CD4-positive, alpha-beta T cell treated with Interferon gamma for 1 hour (primary cell): ENCODE results near the gene FUT7.

ENCODE experiments used
- DNase-seq: peaks from one replicate; pipeline ENCODE4 v3.0.0-alpha.2; 2020

The FUT7 gene, protein sequence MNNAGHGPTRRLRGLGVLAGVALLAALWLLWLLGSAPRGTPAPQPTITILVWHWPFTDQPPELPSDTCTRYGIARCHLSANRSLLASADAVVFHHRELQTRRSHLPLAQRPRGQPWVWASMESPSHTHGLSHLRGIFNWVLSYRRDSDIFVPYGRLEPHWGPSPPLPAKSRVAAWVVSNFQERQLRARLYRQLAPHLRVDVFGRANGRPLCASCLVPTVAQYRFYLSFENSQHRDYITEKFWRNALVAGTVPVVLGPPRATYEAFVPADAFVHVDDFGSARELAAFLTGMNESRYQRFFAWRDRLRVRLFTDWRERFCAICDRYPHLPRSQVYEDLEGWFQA

DNA sequence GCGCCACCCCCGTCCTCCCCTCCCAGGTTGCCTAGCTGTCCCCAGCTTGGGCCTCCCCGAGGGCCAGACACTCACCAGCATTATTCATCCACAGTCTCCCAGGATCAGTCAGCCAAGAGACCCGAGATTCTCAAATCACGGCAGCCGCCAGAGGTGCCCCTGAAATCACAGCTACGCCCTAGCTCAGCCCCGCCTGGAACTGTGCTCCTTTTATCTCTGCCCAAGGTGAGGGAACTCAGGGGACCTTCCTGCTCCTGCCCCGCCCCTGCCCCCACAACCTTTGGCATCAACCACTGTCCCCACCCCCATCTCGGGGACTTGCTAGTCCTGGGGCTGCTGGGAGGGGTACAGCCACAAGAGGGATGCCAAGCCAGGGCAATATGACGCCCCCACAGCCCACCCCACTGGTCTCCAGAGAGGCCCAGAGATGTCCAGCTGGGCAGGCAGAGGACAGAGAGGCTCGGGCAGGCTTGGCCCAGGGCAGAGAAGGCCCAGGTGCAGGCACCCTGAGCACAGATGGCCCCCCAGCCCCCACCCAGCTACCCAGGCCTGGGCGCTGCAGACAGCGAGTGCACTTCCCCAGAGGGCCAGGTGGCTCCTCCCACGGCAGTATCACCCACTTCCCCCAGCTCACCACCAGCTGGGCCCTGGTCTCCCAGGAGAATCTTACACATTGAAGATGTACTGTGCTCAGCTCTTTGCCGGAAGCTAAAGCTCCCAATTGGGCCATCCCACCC is at the start of gene FUT7:
TSS of gene FUT7 (minus strand) at position 185 of the 737 bp plus-strand sequence. CDS start at position 88, 97 bp downstream.
- DNase-seq: peak; percentile 62

DNA sequence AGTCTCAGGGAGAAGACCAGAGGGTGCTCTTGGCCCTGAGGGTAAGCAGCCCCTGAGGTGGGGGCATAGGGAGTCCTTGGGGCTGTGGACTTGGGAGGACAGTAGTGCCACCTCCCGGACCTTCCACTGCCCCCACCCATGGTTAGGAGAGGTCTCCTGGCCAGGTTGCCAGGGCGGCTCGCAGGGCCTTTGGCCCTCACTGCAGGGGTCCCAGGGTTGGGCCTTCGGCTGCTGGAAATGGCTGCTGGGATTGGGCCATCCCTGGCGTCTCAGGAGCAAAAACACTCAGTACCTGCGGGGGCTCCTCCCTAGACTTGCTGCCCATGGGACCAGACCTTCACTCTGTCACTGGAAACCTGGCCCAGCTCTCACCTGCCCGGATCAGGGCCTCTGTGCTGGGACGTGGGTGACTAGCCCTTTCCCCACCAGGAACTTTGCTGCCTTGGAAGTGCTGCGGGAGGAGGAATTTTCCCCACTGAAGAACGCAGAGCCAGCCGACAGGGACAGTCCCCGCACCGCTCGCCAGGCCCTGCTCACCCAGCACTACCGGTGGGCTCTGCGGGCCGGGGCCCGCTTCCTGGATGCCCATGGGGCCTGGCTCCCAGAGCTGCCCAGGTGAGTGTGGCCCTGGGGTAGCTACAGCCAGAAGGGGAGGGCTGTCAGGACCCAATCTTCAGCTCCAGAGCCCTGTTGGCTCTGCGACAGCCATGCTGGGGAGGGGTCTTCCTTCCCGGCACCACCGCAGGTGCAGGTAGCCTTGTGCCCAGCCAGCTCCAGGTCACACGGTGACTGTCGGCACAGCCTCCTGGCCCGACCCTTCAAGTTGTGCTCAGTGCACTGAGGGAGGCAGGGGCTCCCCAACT is 48.6 kb upstream of the FUT7 start:
- DNase-seq: no peak

DNA sequence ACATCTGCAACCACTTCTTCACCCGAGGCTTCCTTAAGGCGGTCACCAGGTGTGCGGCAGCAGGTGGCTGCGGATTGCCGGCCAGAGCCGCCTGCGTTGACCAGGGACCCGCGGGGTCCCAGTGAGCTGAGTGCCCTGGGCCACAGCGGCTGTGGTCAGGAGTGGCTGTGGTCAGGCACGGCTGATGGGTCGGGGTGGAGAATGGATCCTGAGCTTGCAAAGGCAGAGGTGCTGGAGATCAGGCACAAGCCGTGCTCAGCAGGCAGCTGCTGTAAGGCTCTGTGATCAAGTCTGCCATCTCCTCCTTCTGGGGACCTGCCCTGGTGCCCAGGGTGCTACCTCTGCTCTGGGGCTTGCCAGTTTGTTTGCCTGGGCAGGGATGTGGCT is 47.5 kb upstream of the FUT7 start:
- no peak for DNase-seq

DNA sequence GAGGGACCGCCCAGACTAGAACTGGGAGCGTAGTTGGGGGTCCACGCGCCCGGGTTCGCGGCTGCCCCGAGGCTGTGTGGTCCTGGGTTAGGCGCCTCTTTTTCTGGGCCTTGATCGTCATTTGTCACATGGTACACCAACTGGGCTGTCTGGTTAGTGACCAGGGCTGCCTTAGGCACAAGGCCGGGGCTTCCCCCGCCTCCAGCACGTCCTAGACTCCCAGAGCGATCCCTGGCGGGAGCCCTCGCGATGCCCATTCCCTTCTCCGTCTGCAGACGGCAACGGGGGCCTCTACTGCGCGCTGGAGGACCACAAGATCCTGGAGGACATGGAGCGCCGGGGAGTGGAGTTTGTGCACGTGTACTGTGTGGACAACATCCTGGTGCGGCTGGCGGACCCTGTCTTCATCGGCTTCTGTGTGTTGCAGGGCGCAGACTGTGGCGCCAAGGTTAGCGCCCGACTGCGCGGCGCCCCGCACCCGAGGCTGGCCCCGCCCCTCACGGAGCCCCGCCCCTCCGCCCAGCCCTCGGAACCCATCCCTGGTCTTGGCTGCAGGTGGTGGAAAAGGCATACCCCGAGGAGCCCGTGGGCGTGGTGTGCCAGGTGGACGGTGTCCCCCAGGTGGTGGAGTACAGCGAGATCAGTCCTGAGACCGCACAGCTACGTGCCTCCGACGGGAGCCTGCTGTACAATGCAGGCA is 47.0 kb upstream of the FUT7 start:
- DNase-seq: no peak

DNA sequence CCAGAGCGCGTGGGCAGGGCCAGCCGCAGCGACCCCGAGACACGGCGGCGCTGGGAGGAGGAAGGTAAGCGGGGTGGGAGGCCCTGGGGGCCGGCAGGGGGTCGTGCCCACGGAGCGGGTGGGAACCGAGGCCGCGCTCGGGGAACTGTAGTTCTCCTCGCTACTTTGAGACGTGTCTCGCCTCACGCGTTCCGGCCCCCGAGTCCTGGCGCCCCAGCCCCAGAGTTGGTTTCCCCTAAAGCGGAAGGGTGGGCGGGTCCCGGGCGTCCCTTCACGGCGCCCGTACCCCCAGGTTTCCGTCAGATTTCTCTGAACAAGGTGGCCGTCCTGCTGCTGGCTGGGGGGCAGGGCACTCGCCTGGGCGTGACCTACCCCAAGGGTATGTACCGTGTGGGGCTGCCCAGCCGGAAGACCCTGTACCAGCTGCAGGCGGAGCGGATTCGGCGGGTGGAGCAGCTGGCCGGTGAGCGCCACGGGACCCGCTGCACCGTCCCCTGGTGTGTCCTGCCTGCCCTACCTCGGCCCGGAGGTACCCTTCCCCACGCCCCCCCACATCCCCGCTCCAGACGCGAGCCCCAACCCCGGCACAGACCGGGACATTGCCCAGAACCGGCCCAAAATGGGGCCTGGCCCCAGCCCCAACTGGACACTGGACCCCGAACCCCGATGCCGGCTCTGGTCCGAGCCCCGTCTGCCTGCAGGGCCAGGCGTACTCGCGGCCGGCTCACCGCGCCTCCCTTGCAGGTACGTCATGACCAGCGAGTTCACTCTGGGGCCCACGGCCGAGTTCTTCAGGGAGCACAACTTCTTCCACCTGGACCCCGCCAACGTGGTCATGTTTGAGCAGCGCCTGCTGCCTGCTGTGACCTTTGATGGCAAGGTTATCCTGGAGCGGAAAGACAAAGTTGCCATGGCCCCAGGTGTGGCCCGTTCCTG is 46.1 kb upstream of the FUT7 start:
- peak; percentile 47 for DNase-seq

DNA sequence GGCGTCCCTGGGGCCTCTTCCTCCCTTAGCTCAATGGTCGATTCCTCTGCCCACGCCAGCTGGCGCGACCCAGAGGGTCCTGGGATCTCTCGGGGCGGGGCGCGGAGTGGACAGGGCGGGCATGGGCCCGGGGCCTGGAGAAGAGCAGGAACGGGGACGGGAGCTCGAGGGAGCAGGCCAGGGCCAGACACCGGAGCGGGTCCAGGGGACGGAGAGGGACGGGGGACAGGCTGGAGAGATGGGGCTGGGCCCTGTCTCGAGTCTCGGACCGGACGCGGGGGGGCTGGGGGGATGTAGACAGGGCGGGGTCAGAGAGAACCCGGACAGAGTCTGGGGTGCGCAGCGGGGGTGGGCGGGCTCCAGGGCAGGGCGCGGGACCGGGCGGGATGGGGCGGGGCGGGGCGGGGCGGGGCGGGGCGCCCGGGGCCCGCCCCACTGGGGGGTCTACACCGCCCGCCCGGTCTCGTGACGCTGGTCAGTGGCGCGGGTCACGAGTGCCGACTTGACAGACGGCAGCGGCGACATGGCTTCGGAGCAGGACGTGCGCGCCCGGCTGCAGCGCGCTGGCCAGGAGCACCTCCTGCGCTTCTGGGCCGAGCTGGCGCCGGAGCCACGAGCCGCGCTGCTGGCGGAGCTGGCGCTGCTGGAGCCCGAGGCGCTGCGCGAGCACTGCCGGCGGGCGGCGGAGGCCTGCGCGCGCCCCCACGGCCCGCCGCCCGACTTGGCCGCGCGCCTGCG is 45.3 kb upstream of the FUT7 start, which contains the start of gene UAP1L1:
TSS of gene UAP1L1 (plus strand) at position 508 of the 738 bp plus-strand sequence. CDS start at position 524, 16 bp downstream.
- DNase-seq: peak; percentile 72

DNA sequence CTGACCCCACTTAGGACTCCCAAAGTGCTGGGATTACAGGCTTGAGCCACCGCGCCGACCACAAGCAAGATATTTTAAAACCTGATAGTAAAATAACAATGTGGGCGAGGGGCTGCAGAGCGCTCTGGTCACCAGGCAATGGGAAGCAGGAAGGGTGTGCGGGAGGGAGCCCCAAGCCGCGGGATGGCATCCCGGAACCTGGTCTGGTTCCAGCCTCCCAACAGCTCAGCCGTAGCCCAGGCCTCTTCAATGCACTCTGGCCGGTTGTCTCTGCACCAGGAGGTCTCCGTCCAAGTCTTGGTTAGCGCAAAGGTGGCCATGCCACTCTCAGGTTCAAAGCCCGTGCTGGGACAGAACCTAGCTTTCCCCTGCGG is 44.7 kb upstream of the FUT7 start:
- no peak for DNase-seq

DNA sequence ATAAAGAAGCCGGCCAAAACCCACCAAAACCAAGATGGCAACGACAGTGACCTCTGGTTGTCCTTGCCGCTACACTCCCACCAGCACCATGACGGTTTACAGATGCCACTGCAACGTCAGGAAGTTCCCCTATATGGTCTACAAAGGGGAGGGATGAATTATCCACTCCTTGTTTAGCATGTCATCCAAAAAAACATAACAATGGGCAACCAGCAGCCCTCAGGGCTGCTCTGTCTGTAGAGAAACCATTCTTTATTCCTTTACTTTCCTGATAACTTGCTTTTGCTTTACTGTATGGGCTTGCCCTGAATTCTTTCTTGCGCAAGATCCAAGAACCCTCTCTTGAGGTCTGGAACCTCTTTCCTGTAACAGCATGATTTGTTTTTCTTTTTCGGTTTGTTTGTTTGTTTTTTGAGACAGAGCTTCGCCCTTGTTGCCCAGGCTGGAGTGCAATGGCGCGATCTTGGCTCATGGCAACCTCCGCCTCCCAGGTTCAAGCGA is 43.4 kb upstream of the FUT7 start:
- no peak for DNase-seq

DNA sequence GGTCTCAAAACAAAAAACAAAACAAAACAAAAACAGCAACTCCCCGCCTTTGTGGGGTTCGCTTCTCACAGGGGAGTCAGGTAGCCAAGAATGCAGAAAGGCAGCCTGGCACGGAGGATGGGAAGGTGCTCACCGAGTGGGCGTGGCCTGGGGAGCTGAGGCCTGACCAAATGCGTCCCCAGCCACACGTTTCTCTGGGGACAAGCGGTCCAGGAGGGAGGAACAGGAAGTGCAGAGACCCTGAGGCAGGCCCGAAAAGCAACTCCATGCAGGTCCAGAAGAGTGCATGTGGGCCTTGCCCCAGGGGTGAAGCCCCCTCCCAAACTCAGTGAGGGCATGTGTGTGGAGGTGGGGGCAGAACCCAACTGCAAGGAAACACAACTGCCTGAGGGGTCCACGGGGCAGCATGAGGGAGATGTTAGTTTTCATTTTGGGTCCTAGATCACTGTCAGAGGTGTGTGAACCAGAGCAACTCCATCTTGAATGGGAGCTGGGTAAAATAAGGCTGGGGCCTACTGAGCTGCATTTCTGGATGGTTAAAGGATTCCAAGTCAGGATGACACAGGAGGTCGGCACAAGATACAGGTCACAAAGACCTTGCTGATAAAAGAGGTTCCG is 42.9 kb upstream of the FUT7 start:
- no peak for DNase-seq

DNA sequence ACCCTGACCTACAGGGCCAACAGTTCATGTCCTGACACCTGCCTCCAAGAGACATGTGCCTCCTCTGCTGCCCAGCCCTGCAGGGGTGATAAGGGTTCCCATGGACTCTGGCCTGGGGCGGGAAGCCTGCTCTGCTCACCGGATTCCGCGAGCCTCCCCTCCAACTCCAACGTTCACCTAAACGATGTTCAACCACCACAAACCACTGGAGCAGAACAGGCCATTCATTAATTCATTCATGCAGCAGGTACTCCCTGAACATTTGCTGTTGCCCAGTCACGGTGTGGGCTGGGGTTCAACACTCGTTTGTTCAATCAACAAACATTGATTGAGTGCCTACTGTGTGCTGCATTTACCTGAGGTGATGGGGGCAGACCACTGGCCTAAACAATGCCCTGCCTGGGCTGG is 42.1 kb upstream of the FUT7 start:
- DNase-seq: no peak

DNA sequence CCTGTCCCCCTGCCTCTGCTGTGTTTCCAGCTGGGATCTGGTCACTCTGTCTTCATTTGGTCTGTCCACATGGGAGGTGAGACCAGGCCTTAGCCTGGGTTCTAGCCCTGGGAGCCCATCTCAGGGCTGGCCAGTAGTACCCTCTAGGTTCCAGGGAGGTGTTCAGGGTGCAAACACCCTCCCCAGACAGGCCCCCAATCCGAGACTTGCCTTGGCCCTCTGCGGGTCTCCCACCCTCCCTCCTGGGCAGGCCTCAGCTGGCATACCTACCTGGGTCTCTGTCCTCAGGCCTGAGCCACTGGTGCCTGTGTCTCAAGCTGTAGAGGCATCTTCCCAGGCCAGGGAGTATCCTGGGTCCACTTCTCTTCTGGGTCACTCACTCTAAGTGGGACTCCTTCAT is 39.4 kb upstream of the FUT7 start:
- DNase-seq: no peak

DNA sequence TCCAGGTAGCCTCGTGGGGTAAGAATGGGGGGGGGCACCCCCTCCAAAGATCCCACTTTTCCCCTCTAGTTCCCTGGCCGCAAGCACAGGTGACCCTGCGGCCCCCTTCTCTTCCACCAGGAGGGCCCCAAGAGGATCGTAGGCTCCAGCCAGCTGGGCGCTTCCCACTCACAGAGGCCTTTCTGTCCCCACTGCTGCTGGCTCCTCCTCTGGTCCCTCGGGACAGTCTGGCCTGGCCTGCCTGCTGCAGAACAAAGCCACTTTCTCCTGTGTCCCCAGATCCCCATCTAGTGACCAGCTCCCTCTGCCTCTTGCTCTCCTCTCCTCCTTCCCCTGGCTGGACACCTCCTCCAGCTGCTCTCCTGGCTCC is 39.0 kb upstream of the FUT7 start:
- no peak for DNase-seq

DNA sequence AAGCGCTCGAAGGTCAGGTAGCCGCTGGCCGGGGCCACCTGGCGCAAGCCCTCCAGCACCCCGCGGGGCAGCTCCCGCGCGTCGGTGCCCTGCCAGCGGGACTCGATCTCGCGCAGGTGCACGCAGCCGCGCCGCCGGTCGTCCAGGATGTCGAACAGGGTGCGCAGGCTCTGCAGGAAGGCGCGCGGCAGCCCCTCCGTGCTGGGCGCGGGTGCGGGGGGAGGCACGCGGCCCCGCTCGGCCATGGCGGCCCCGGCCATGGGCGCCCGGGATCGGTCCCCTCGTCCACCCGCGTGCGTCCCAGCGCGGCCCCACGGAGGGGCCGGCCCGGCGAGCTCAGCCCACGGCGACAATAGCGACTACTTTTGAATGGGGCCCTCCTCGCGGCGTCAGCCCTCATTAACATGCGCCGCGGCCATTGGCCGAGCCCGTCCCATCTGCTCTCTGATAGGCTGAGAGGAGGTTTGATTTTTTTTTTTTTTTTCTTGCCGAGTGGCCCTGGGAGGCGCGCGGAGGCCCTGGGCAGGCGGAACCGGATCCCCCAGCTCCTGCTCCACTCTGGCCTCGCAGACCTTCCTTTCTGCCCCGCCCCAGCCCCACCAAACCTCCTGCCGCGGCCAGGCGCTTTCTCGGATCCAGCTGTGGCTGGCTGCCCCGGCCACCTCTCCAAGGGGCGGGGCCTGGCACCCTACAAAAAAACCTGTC is 38.5 kb upstream of the FUT7 start, which contains the start of gene SAPCD2:
TSS of gene SAPCD2 (minus strand) at position 357 of the 705 bp plus-strand sequence. CDS start at position 260, 97 bp downstream.
- peak; percentile 84 for DNase-seq

DNA sequence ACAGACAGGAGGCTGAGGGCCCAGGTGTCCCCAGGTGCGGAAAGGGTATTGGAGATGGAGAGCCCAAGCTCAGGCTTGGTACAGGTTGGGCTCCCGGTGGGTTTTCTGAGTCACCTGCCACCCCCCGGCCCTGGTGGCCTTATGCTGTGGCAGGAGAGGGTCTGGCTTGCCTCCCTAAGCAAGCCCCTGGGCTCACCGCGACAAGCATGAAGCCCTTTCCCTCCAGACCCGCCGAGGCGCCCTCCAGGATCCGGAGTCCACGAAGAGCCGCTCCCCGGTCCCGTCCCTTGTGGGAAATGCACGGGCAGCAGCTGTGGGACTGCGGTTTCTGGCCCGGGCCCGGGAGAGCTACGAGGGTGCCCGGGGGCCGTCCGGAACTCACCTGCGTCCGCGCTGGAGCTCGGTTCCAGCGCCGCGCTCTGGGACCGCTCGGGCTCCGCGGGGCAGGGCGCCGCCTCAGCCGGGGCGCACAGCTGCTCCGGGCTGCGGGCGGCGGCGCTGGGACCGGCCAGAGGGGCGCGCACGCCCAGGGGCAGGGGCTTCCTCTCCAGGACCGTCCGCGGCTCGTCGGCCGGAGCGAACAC is 37.7 kb upstream of the FUT7 start:
- no peak for DNase-seq

DNA sequence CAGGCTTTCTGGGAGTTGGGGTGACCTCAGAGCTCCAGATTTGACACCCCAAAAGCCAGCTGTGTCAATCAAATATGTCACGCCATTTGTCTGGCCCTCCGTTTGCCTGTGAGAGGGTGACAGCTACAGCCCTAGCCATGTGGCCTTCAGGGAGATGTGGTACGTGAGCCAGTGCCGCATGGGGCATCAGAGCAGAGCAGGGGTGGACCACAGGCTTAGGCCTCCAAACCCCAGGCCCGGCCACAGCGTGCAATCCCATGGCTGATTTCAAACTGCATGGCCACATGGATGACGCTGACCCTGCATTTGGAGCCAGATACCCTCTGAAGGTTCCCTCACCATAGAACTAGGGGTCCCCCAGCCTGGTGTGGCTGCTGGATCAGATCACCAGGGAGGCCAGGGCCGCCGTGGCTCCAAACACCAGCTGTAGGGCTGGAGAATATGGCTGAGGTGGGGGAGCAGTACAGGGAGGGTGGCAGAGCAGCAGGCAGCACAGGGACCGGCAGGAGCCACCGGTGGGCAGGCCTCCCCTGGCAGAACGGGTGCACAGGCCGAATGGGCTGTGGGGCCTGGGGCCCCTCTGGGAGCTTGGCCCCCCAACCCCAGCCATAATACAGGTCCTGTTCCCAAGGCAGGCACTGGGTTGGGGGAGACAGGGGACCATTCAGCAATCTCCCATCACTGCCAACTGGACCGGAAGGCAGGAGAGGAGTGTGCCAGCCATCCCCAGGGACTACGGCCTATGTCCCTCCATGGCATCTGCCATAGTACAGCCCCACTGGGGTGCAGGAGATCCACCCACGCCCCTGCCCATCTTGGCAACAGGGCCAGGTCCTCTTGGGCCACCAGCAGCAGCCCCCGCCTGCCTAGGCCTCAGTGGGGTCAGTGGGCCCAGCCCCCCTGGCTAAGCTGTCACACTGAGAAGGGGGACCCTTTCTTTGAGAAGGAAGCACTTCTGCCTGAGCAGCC is 36.9 kb upstream of the FUT7 start:
- no peak for DNase-seq

DNA sequence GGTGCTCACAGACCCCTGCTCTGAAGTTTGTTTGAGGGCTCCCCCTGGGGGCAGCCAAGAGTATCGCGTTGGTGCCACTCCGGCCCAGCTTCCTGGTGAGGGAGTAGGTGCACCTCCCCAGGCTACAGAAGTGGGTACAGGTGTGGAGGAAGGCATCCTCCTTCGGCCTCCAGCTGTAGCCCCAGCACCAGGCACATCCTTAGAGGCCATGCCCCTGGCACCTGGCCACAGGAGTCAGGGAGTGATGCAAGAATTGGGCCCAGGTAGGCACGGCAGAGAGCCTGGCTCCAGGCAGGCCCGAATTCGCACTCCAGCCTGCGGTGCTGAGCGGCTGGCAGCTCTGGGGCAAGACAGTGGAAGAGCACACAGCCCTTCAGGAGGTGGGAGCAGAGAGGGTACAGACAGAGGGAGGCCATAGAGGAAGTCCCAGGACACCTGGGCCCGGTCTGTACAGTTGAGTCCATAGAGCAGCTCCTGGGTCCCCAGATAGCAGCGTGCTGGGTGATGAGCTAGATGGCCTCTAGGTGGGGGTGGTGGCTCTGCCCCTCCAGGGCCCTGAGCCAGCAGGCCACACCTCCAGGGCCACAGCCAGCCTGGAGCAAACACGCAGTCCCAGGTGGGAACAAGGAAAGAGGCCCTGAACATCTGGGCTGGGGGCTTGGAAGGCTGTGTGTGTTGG is 36.1 kb upstream of the FUT7 start:
- DNase-seq: peak; percentile 89
